HepG2 (cell line): ENCODE data around the gene IPMK. TPM values are rescaled to one million over a fixed set of nuclear protein-coding genes. Genes with fewer than 3 reads are reported as not detected.

Experiments used
- ATAC-seq: fragments of 200-7000 bp; cut with Tn5 transposase; 3 replicates; pipeline ENCODE4 v1.9.1; 2020; ENCODE audit warnings: mild to moderate bottlenecking, moderate library complexity
- BruUV-seq: library from RNA; stranded (reverse); fragments of 400-500 nt; replicated peaks from 2 replicates; lab custom pipeline; 2021; lab: Mats Ljungman, UMichigan
- CTCF ChIA-PET: fragments of 300-600 bp; formaldehyde crosslinking; extraction: SDS; loops from one replicate; lab custom pipeline; 2021; ENCODE audit warnings: low total read pairs, inconsistent platforms, low intra/inter-chr PET ratio; lab: Yijun Ruan, JAX
- POLR2A ChIA-PET: fragments of 350-600 bp; sonication (Branson Sonifier 250); formaldehyde crosslinking; loops from one replicate; lab custom pipeline; 2020; ENCODE audit warnings: antibody characterized with exemption, inconsistent platforms; lab: Yijun Ruan, JAX
- DNase-seq: peaks from one replicate; pipeline ENCODE4 v3.0.0-alpha.2; 2015; ENCODE audit warnings: low spot score
- FAIRE-seq: peaks from 3 replicates; lab custom pipeline; 2011; peaks lifted over from hg19 to GRCh38; lab: Jason Lieb, UNC
- H2AFZ ChIP-seq: one replicate; pipeline ENCODE4 v1.6.1; 2011; ENCODE audit warnings: low read length, inconsistent platforms
- H3K27ac ChIP-seq: fragments of 300-600 bp; 3 replicates; pipeline ENCODE4 v1.8.0; 2011; ENCODE audit warnings: mixed run types, mild to moderate bottlenecking, mixed read lengths, low read length, inconsistent platforms; ENCODE audit not compliant: insufficient read depth; ENCODE audit errors: extremely low read length
- H3K27me3 ChIP-seq, 2 experiments: fragments of 200-600 bp in 1 of 2; 2 replicates in 1 of 2; 3 replicates in 1 of 2; pipeline versions ENCODE4 v1.6.0 to v1.8.0; 2011; ENCODE audit warnings: low read length in 2 of 2, mild to moderate bottlenecking in 2 of 2, moderate library complexity in 2 of 2, inconsistent platforms in 1 of 2; ENCODE audit not compliant: insufficient read depth in 2 of 2, control insufficient read depth in 1 of 2
- H3K36me3 ChIP-seq, 2 experiments: fragments of 200-600 bp in 1 of 2; replicated peaks in 1 of 2; 2 replicates in 1 of 2; 3 replicates in 1 of 2; pipeline versions ENCODE4 v1.5.1 to v1.8.0; 2011; ENCODE audit warnings: low read length in 2 of 2, inconsistent platforms in 1 of 2; ENCODE audit not compliant: insufficient read depth in 2 of 2, control insufficient read depth in 1 of 2
- H3K4me1 ChIP-seq: 2 replicates; pipeline ENCODE4 v1.5.1; 2012; ENCODE audit warnings: low read length, inconsistent platforms; ENCODE audit not compliant: insufficient read depth
- H3K4me2 ChIP-seq: 2 replicates; pipeline ENCODE4 v1.6.0; 2011; ENCODE audit warnings: low read depth, low read length, inconsistent platforms
- H3K4me3 ChIP-seq, 3 experiments: fragments of 200-600 bp in 1 of 3; sonication (generic), shearing (Covaris generic) in 1 of 3; replicated peaks in 1 of 3; 2 replicates each; pipeline ENCODE4 v1.5.1; 2011 to 2016; ENCODE audit warnings: low read length in 3 of 3, inconsistent platforms in 2 of 3, low read depth in 2 of 3, mild to moderate bottlenecking in 2 of 3, control low read depth in 1 of 3, mixed read lengths in 1 of 3; ENCODE audit not compliant: insufficient read depth in 1 of 3
- H3K79me2 ChIP-seq: one replicate; pipeline ENCODE4 v1.6.1; 2011; ENCODE audit warnings: low read length, inconsistent platforms; ENCODE audit not compliant: insufficient read depth
- H3K9ac ChIP-seq: 2 replicates; pipeline ENCODE4 v1.6.0; 2011; ENCODE audit warnings: mild to moderate bottlenecking, low read depth, low read length, inconsistent platforms; ENCODE audit not compliant: insufficient read depth
- H3K9me3 ChIP-seq: 2 replicates; pipeline ENCODE4 v1.5.1; 2012; ENCODE audit warnings: mild to moderate bottlenecking, low read length
- H4K20me1 ChIP-seq: 2 replicates; pipeline ENCODE4 v1.6.0; 2011; ENCODE audit warnings: inconsistent platforms, mild to moderate bottlenecking, low read length, moderate library complexity; ENCODE audit not compliant: insufficient read depth
- HOXA3 ChIP-seq: sonication (generic); formaldehyde crosslinking; IDR thresholded peaks from 2 replicates; pipeline ENCODE4 v1.5.0; 2020; ENCODE audit warnings: missing genetic modification reagents
- ZC3H13 ChIP-seq: sonication (generic); formaldehyde crosslinking; IDR thresholded peaks from 2 replicates; pipeline ENCODE4 v1.8.1; 2023; ENCODE audit warnings: mild to moderate bottlenecking, missing genetic modification reagents, moderate library complexity
- WGBS: methylation state at CpG from one replicate; pipeline ENCODE4 v1.1.6; 2017; ENCODE audit warnings: low lambda C conversion rate; 5-methylcytosine and 5-hydroxymethylcytosine counted together
- in situ Hi-C: cut with HindIII; loops from 2 replicates; pipeline ENCODE4 v1.10.0; 2017; ENCODE audit warnings: low pct_unique_long_range_greater_than_20kb; ENCODE audit not compliant: extremely low pct_ligation_motif_present
- intact Hi-C: fragments of 100-400 bp; cut with micrococcal nuclease; formaldehyde crosslinking; loops from one replicate; pipeline ENCODE4 v1.10.0; 2022; ENCODE audit not compliant: unreplicated experiment
- polyA plus RNA-seq, 8 experiments: library from polyadenylated mRNA; depleted of rRNA in 3 of 8; stranded (reverse) in 7 of 8; unstranded in 1 of 8; fragments of >200 nt; fragmentation: Illumina TruSeq in 4 of 8; extraction: Trizol in 4 of 8; gene quantifications; 2 replicates each; pipeline versions ENCODE4 v1.2.1 to v1.2.3, GENCODE V29; 2011 to 2016; ENCODE audit warnings: low read depth in 4 of 8, missing spikeins in 1 of 8, mixed read lengths in 1 of 8; ENCODE audit not compliant: insufficient read depth in 1 of 8
- total RNA-seq, 5 experiments: library from RNA; depleted of rRNA; stranded (reverse); fragments of >200 nt; fragmentation: Illumina TruSeq; extraction: Trizol; gene quantifications; 2 replicates each; pipeline ENCODE4 v1.2.3, GENCODE V29; 2016; ENCODE audit warnings: low read depth in 1 of 5
- TF ChIP-seq, protein P1 (sequence below): sonication (generic); formaldehyde crosslinking; IDR thresholded peaks from 2 replicates; pipeline ENCODE4 v1.4.0; 2020; ENCODE audit warnings: missing genetic modification reagents

The IPMK gene
- total and polyA plus RNA-seq, 2 of the 13 experiments (the other 11 are each of a cell fraction or from before 2014, with no cell fraction given), result 2.7 to 3.9 TPM

DNA sequence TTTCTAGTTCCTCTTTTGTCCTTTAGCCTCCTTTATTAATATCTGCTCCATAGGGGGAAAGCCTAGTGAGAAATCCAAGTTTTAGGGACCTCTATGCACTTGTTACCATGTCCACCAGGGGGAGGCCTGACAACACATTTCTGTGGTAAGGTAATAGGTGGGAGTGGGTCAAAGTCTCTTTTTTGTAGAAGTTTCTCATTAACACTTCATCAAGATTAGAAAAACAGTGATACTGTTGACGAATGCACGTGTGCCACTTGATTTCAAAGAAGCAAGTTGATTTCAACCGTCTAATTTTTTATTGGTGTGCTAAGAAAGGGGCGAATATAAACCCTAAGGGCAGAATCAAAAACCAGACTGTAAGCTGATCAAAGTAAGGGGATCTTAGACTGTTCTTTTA lies 31.9 kb upstream of the IPMK start (continued):
- TF ChIP-seq, protein P1, sequence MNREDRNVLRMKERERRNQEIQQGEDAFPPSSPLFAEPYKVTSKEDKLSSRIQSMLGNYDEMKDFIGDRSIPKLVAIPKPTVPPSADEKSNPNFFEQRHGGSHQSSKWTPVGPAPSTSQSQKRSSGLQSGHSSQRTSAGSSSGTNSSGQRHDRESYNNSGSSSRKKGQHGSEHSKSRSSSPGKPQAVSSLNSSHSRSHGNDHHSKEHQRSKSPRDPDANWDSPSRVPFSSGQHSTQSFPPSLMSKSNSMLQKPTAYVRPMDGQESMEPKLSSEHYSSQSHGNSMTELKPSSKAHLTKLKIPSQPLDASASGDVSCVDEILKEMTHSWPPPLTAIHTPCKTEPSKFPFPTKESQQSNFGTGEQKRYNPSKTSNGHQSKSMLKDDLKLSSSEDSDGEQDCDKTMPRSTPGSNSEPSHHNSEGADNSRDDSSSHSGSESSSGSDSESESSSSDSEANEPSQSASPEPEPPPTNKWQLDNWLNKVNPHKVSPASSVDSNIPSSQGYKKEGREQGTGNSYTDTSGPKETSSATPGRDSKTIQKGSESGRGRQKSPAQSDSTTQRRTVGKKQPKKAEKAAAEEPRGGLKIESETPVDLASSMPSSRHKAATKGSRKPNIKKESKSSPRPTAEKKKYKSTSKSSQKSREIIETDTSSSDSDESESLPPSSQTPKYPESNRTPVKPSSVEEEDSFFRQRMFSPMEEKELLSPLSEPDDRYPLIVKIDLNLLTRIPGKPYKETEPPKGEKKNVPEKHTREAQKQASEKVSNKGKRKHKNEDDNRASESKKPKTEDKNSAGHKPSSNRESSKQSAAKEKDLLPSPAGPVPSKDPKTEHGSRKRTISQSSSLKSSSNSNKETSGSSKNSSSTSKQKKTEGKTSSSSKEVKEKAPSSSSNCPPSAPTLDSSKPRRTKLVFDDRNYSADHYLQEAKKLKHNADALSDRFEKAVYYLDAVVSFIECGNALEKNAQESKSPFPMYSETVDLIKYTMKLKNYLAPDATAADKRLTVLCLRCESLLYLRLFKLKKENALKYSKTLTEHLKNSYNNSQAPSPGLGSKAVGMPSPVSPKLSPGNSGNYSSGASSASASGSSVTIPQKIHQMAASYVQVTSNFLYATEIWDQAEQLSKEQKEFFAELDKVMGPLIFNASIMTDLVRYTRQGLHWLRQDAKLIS (CRISPR knock-in tag), result no peak
- TF ChIP-seq, all 625 proteins: peak for 28

DNA sequence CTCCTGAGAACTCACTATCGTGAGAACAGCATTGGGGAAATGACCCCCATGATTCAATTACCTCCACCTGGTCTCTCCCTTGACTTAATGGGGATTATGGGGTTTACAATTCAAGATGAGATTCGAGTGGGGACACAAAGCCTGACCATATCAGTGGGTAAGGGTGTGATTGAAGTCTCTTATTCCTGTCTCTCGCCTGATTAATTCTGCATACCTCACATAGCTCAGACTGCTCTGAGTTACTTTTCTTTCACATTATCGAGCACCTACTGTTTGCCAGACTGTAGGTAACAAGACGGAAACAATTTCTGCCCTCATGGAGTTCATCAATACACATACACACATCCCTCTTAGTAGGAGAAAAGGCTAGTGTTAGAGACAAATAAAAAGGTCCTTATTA lies 26.3 kb upstream of the IPMK start:
- CTCF ChIA-PET, result no interaction called here
- in situ Hi-C loops, result loop anchor here (5.0 kb wide), 1 partner anchor 112 kb away; no protein-coding TSS in a partner anchor
- POLR2A ChIA-PET, result interaction anchor here (1.3 kb wide), 1 partner anchor 116 kb away, joined by 4 read pairs; no protein-coding TSS in a partner anchor
- Histone ChIP-seq H2AFZ (no peak overlapping the region), H3K9ac (no peak overlapping the region), H3K79me2 (no peaks in the 10 kb centered on the region), H3K27ac (no peak overlapping the region), H3K36me3 (no peaks in the 10 kb centered on the region; a peak in 1 of 5 replicates)
- no peak for FAIRE-seq
- TF ChIP-seq ZC3H13 (CRISPR knock-in tag) (no peak), HOXA3 (CRISPR knock-in tag) (no peak)
- TF ChIP-seq, all 625 proteins: peak for 0
- intact Hi-C loops, result no loop called here
- DNase-seq (no peak), ATAC-seq (no peak)
- BruUV-seq, result no TSS peak
- H3K4me1 ChIP-seq, result no peaks in the 10 kb centered on the region
- 96% methylated on average over 5 of the region's 5 CpGs for WGBS
- H3K9me3 ChIP-seq, result no peaks in the 10 kb centered on the region
- H4K20me1 ChIP-seq, result no peaks in the 10 kb centered on the region
- no peak overlapping the region for H3K4me2 ChIP-seq
- no peaks in the 10 kb centered on the region; a peak in 1 of 5 replicates for H3K27me3 ChIP-seq
- H3K4me3 ChIP-seq, result no peak overlapping the region
